ENCODE data around the gene SDK1. TPM values are rescaled to one million over a fixed set of nuclear protein-coding genes. Genes with fewer than 3 reads are reported as not detected.
"Not testable (repeated sequence)": the region's sequence is repeated elsewhere in the genome, so short reads cannot be mapped to it uniquely, and the experiment has no call there.

SDK1 gene
- total RNA-seq, 4 donors from 2014 or later, result 3.7 to 80.9 (median 13.1) TPM

DNA sequence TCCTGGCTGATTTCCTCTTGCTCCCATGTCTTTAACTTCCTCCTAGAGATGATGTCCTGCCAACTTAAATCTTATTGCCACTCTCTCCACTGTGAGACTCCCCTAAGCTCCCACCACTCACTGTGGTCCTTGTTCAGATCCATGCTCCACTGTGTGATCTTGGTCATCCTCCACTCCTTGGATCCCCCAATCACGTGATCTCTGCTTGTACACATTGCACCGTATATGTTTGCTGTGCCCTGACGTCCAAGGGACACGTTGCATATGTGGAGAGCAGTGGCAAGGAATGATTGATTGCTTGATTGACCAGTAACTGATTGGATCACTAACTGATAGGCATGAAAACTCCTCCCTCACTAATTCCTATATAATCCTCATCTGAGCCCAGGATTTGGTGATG, 395.1 kb downstream of the SDK1 start:
- Histone ChIP-seq H3K27ac (no peak overlapping the region), H3K4me3 (no peak overlapping the region), H3K36me3 (no peaks in the 10 kb centered on the region), H3K9me3 (no peaks in the 10 kb centered on the region), H3K4me1 (no peaks in the 10 kb centered on the region), H3K27me3 (no peaks in the 10 kb centered on the region)
- no peak for DNase-seq
- TF ChIP-seq, protein P1, sequence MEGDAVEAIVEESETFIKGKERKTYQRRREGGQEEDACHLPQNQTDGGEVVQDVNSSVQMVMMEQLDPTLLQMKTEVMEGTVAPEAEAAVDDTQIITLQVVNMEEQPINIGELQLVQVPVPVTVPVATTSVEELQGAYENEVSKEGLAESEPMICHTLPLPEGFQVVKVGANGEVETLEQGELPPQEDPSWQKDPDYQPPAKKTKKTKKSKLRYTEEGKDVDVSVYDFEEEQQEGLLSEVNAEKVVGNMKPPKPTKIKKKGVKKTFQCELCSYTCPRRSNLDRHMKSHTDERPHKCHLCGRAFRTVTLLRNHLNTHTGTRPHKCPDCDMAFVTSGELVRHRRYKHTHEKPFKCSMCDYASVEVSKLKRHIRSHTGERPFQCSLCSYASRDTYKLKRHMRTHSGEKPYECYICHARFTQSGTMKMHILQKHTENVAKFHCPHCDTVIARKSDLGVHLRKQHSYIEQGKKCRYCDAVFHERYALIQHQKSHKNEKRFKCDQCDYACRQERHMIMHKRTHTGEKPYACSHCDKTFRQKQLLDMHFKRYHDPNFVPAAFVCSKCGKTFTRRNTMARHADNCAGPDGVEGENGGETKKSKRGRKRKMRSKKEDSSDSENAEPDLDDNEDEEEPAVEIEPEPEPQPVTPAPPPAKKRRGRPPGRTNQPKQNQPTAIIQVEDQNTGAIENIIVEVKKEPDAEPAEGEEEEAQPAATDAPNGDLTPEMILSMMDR (IDR thresholded peaks at IDR 0.05), result no peak
- no peak for TF ChIP-seq POLR2A (IDR thresholded peaks at IDR 0.05)

GRCh38 chr7:3697472-3697871, 396.4 kb downstream of the SDK1 start:
- no peaks in the 10 kb centered on the region for H3K9me3 ChIP-seq
- H3K27ac ChIP-seq, result no peak overlapping the region
- TF ChIP-seq POLR2A (IDR thresholded peaks at IDR 0.05), result no peak
- TF ChIP-seq, protein P1 (IDR thresholded peaks at IDR 0.05), result no peak
- no peak overlapping the region for H3K4me3 ChIP-seq
- DNase-seq, result no peak
- H3K27me3 ChIP-seq, result no peaks in the 10 kb centered on the region
- H3K36me3 ChIP-seq, result no peaks in the 10 kb centered on the region
- no peaks in the 10 kb centered on the region for H3K4me1 ChIP-seq

- H3K27me3 ChIP-seq, result no peaks in the 10 kb centered on the region
- no peak for DNase-seq
- H3K4me1 ChIP-seq, result no peaks in the 10 kb centered on the region
- no peaks in the 10 kb centered on the region for H3K36me3 ChIP-seq
- no peak for TF ChIP-seq POLR2A (IDR thresholded peaks at IDR 0.05)
- TF ChIP-seq, protein P1 (IDR thresholded peaks at IDR 0.05), result no peak
- H3K4me3 ChIP-seq, result no peak overlapping the region
- no peak overlapping the region for H3K27ac ChIP-seq
- H3K9me3 ChIP-seq, result peaks cover 0 to 4% (median 0%) of the 10 kb centered on the region in 4 donors
Measured at GRCh38 chr7:3705258-3705657, 404.2 kb downstream of the SDK1 start.

- not testable (repeated sequence) for H3K36me3 ChIP-seq, H3K4me3 ChIP-seq, DNase-seq, H3K9me3 ChIP-seq, H3K4me1 ChIP-seq, H3K27ac ChIP-seq, H3K27me3 ChIP-seq
Measured at GRCh38 chr7:3706091-3706490, 405.0 kb downstream of the SDK1 start.

DNA sequence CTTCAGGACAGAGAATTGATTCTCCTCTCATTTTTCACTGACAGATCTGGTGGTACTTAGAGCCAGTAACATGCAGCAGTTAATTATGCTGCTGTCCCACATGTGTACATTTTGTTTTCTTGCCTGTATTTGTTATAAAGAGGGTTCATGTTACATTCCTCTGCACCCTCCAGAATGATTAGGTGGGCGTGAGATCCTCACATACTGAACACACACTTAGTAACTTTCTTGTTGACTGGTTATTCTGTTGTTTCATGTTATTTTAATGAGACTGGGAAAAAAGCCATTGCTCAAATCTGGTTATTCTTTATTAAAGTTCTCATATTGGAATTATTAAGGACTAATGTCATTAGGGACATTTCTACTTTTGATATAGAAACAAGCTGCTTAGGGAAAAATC, 409.1 kb downstream of the SDK1 start:
- Histone ChIP-seq H3K27me3 (no peaks in the 10 kb centered on the region), H3K4me1 (no peaks in the 10 kb centered on the region), H3K36me3 (no peaks in the 10 kb centered on the region), H3K27ac (no peak overlapping the region), H3K9me3 (no peaks in the 10 kb centered on the region), H3K4me3 (no peak overlapping the region)
- no peak for DNase-seq
- TF ChIP-seq, protein P1 (IDR thresholded peaks at IDR 0.05), result no peak
- TF ChIP-seq POLR2A (IDR thresholded peaks at IDR 0.05), result no peak

- Histone ChIP-seq H3K9me3 (no peaks in the 10 kb centered on the region), H3K4me1 (no peaks in the 10 kb centered on the region), H3K27me3 (no peaks in the 10 kb centered on the region), H3K4me3 (no peak overlapping the region), H3K27ac (no peak overlapping the region), H3K36me3 (no peaks in the 10 kb centered on the region)
- no peak for DNase-seq
- TF ChIP-seq POLR2A (IDR thresholded peaks at IDR 0.05), result no peak
- TF ChIP-seq, protein P1 (IDR thresholded peaks at IDR 0.05), result no peak
Measured at GRCh38 chr7:3710531-3710930, 409.5 kb downstream of the SDK1 start.
